Activated naive CD8-positive, alpha-beta T cell treated with anti-CD3 and anti-CD28 coated beads, Interleukin-2, amount 10 ng/mL, durations not matched to agents 7 days and 5 days (primary cell): ENCODE measurements around the gene GNL3. TPM values are rescaled to one million over a fixed set of nuclear protein-coding genes. Genes with fewer than 3 reads are reported as not detected.

ENCODE experiments used
- ATAC-seq: fragments of 150-1000 bp; cut with Tn5 transposase; one replicate; pipeline ENCODE4 v1.10.0; 2021; ENCODE audit warnings: low read depth, moderate library complexity
- POLR2A ChIA-PET: fragments of 350-600 bp; sonication (Branson Sonifier 250); formaldehyde crosslinking; loops from one replicate; lab custom pipeline; 2021; ENCODE audit warnings: antibody characterized with exemption; lab: Charles Lee
- DNase-seq: peaks from one replicate; pipeline ENCODE4 v3.0.0; 2021
- H3K27ac Mint-ChIP-seq: one replicate; pipeline ENCODE4 v1.8.0; 2022; ENCODE audit warnings: mild to moderate bottlenecking, mixed read lengths
- H3K27me3 Mint-ChIP-seq: one replicate; pipeline ENCODE4 v1.8.0; 2022; ENCODE audit warnings: mild to moderate bottlenecking, moderate library complexity, mixed read lengths
- H3K36me3 Mint-ChIP-seq: one replicate; pipeline ENCODE4 v1.8.0; 2021; ENCODE audit warnings: mild to moderate bottlenecking, mixed read lengths
- H3K4me1 Mint-ChIP-seq: one replicate; pipeline ENCODE4 v1.8.0; 2021; ENCODE audit warnings: mixed read lengths
- H3K4me3 Mint-ChIP-seq: one replicate; pipeline ENCODE4 v1.8.0; 2022; ENCODE audit warnings: mild to moderate bottlenecking, moderate library complexity, mixed read lengths
- H3K9me3 Mint-ChIP-seq: one replicate; pipeline ENCODE4 v1.8.0; 2021; ENCODE audit warnings: mixed read lengths
- total RNA-seq, 2 experiments: library from RNA; stranded (reverse); gene quantifications; one replicate each; pipeline ENCODE4 v1.2.3, GENCODE V29; 2021

GNL3 gene
- total RNA-seq, 2 experiments from 2014 or later: 72.5 to 75.9 TPM

DNA sequence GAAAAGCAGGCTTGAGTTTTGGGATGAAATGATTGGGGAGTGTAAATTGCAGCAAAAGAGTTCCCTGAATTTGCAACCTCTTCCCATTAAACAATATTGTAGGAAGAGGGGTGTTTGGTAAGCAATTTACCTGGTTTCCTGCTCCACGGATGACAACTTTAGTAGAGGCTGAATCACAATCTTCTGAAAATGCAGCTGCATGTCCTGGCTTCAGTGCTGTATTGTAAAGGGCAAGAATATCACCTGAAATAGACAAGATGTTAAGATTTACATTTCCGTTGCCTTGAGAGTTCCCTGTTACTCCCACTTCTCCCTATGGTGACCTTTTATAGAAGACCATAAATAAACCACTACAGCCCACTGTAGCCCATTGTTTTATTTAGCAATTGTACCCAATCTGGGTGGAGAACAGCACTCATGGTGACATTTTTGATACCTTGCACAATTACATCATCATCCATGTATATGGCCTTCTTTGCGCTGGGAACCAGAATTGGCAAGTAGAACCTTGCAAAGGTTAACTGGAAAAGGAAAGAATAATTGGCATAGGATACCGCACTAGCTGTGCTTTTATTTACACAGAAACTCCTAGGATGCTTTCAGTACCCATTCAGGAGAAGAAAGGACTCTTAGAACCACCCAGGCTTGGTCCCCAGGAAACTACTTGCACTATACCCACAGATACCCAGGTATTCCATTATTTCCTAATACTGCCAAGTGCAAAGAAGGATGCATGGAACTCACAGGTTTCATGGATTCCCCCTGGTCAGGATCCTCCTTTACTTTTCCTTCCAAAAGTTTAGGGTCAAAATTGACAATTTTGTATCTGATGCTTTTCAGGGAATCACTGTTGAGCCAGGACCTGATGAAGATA lies 10.2 kb downstream of the GNL3 start:
- Mint-ChIP-seq H3K4me3 (no peak overlapping the region), H3K4me1 (peaks cover 6% of the 10 kb centered on the region), H3K27me3 (no peaks in the 10 kb centered on the region), H3K9me3 (no peaks in the 10 kb centered on the region), H3K36me3 (peaks cover 20% of the 10 kb centered on the region), H3K27ac (no peak overlapping the region)
- POLR2A ChIA-PET: interaction anchor here (0.7 to 1.5 kb wide), 4 partner anchors 9 to 11 kb away, joined by 3 to 7 read pairs (median 4); partner anchors contain the start of genes GLT8D1 and SPCS1
- ATAC-seq (no peak), DNase-seq (no peak)

DNA sequence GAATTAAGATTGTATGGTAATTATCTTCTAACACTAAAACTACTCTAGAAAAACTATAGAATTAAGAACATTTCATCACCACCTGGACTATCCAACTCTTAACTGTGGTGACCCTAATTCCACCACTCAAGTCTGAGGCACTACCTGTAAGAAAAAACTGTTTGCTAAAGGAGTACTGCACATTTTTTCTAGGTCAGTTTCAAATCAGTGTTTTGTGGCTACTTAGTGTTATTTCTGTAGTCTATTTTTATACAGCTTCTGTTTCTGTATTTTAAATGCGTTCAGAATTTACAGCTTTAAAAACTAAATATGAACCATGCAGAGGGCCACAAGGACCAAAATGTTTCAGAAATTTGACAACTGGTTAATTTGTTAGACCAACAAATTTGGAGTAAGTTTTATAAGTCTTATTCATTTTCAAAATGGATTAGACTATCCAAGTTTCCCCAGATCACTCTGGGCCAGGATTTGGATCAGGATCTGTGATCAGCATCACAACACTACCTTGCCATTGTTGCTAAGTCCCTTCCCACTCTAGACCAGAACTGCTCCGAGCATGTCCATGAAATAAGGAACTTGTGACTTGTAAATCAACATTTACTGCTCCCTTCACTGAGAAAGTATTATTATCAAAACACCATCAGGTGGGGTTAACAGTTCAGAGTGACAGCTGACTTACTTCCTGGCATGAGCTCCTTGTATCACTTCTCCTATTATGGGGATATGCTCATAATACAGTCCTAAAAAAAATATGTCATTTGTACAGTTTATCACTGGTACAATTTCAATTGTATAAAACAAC lies 11.2 kb downstream of the GNL3 start:
- Mint-ChIP-seq H3K27ac (no peak overlapping the region), H3K9me3 (no peaks in the 10 kb centered on the region), H3K36me3 (peaks cover 21% of the 10 kb centered on the region), H3K4me3 (no peak overlapping the region), H3K4me1 (peaks cover 4% of the 10 kb centered on the region), H3K27me3 (no peaks in the 10 kb centered on the region)
- POLR2A ChIA-PET: interaction anchor here (1.1 to 1.5 kb wide), 2 partner anchors 8 to 11 kb away, joined by 4 read pairs; partner anchors contain the start of genes GLT8D1, GNL3 and SPCS1
- ATAC-seq (no peak), DNase-seq (no peak)

DNA sequence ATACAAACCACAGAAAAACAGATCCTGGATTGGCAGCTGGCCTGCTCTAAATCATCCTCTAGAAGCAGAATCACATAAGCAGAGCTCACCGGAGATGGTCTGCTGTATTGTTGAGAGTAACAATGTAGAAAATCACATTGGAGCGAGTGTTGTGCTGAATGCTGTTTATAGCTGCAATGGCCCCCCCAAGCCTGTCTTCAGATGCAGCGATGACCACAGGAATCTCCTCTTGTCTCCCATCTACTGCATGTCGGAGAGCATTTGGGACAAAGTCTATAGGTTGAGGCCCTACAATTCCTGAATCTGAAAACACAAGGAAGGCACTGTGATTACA lies 11.8 kb downstream of the GNL3 start:
- POLR2A ChIA-PET: interaction anchor here (1.1 to 1.5 kb wide), 2 partner anchors 8 to 11 kb away, joined by 4 read pairs; partner anchors contain the start of genes GLT8D1, GNL3 and SPCS1
- Mint-ChIP-seq H3K4me3 (no peak overlapping the region), H3K9me3 (no peaks in the 10 kb centered on the region), H3K27ac (no peak overlapping the region), H3K36me3 (peaks cover 20% of the 10 kb centered on the region), H3K27me3 (no peaks in the 10 kb centered on the region), H3K4me1 (peaks cover 4% of the 10 kb centered on the region)
- ATAC-seq (no peak), DNase-seq (no peak)

DNA sequence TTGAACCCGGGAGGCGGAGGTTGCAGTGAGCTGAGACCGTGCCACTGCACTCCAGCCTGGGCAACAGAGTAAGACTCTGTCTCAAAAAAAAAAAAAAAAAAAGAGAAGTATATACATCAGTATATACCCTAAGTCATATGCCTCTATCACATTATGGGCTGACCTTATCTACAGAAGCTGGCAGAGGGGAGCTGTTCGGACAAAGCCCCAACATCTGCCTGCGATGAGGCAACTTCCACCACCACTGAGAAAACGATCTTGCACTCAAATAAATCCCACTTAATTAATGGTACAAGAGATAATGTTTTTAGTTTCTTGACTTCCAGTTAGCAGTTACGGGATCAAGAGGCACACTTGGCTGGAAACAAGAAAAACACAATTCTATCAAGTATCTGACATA lies 17.5 kb downstream of the GNL3 start:
- POLR2A ChIA-PET: no interaction called here
- H3K27ac Mint-ChIP-seq: no peak overlapping the region
- H3K27me3 Mint-ChIP-seq: no peaks in the 10 kb centered on the region
- no peaks in the 10 kb centered on the region for H3K9me3 Mint-ChIP-seq
- DNase-seq (no peak), ATAC-seq (no peak)
- H3K36me3 Mint-ChIP-seq: peaks cover 4% of the 10 kb centered on the region
- H3K4me1 Mint-ChIP-seq: peaks cover 25% of the 10 kb centered on the region
- H3K4me3 Mint-ChIP-seq: peak overlapping the region; percentile 6

DNA sequence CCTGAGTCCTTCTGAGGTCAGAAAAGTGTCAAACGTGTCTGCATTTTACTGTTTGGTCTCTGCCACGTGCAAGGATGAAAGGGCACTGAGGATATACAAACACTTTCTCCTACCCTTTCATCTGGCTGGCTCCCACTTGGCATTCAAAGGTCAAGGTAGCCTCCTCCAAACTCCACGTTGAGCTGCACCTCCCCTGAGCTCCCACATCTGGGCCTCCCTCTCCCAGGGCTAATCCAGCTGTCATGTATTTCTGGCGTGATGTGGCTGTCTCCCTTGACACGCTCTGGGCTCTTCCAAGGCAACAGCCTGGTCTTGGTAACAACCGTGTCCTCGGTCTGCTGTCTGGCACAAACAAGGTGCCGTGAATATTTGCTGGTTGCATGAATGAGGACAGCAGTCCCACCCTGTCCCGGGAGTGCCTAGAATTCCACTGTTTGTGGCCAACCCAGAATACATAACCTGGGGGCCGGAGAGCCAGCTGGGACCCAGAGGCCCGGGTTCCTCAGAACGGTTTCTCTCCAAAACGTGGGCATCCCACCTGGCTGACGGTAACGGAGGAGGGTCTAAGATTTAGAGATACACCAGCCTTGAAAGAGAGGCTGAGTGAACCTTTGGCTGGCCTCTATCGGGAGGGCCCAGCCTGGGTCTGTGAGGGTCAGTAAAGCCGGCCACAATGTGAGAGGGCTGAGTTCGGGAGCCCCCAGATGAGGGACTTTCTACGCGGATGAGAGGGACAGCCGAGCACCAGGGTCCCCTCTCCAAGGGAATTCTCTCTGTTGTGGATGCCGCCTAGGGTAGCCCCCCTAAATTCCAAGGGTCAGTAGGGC lies 19.0 kb downstream of the GNL3 start:
- H3K27me3 Mint-ChIP-seq: no peaks in the 10 kb centered on the region
- POLR2A ChIA-PET: interaction anchor here (0.6 to 2.5 kb wide), 8 partner anchors 8 to 297 kb away, joined by 3 to 38 read pairs (median 6); partner anchors contain the start of genes GNL3, NEK4 and PBRM1
- H3K27ac Mint-ChIP-seq: peak overlapping the region; percentile 90
- DNase-seq: peak; percentile 40
- ATAC-seq: no peak
- H3K4me1 Mint-ChIP-seq: peaks cover 27% of the 10 kb centered on the region
- no peaks in the 10 kb centered on the region for H3K9me3 Mint-ChIP-seq
- H3K4me3 Mint-ChIP-seq: peak overlapping the region; percentile 98
- peaks cover 7% of the 10 kb centered on the region for H3K36me3 Mint-ChIP-seq

DNA sequence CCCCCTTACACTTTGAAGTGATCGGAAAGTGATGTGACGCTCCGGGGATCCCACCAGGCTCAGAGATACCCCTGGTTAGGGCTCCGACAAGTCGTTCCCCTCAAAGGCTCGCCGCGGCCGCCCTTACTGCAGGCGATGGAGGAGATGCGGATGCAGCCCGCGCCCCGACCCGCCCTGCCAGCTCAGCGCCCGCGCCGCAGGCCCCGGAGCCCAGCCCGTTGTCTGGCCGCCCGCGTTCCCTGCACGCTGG lies 19.5 kb downstream of the GNL3 start:
- Mint-ChIP-seq H3K27me3 (no peaks in the 10 kb centered on the region), H3K36me3 (peaks cover 10% of the 10 kb centered on the region), H3K9me3 (no peaks in the 10 kb centered on the region), H3K4me3 (peak overlapping the region; percentile 98), H3K27ac (peak overlapping the region; percentile 90), H3K4me1 (peaks cover 27% of the 10 kb centered on the region)
- no peak for ATAC-seq
- POLR2A ChIA-PET: interaction anchor here (0.6 to 2.5 kb wide), 10 partner anchors 8 to 297 kb away, joined by 3 to 38 read pairs (median 5); partner anchors contain the start of genes GNL3, NEK4 and PBRM1
- no peak for DNase-seq

DNA sequence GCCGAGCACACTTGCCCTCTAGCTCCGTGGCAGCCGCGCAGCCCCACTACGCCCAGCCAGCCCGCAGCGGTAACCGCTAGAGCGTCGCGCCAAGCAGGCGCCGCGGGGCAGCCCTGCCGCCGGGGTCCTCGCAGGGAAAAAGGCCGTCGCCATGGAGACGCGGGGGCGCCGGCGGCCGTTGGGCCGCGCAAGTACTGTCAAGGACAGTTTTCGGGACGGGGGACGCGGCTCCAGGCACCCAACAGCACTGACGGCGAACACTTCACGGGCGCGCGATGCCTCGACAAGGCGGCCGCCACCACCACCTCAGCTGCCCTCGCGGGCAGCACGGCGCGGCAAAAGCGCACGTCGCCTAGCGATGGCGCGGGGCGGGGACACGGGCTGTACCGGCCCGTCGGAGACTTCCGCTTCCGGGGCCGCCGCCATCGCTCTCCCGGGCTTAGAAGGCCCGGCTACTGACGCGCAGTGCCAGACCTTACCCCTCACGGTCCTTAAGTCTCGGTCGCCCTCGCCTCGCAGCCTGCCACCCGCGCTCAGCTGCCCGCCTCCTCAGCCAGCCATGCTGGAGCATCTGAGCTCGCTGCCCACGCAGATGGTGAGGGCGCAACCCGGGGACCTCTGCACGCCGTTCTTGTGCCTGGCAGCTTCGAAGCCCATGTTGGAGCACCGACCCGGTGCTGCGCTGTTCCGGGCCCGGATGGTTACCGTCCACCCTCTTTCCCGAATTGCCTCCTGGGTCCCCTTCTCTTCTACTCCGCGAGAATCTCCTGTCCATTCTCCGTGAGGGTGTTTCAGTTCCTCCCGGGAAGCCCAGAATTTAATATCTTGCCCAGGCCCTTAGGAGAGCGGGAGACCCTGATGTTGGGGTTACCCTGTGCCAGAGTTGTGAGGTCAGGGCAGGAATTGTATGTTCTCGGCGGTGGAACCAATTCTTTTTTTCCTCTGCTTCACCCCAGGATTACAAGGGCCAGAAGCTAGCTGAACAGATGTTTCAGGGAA lies 20.2 kb downstream of the GNL3 start, which contains the start of the genes GLT8D1 and SPCS1:
Gene GLT8D1 (minus strand): TSS at position 104 of the 999 bp plus-strand sequence. CDS start 5,331 bp downstream, outside the sequence.
Gene SPCS1 (plus strand): TSS at position 419 of the 999 bp plus-strand sequence. CDS start 141 bp downstream, at position 560.
- Mint-ChIP-seq H3K4me1 (peaks cover 27% of the 10 kb centered on the region), H3K36me3 (peaks cover 9% of the 10 kb centered on the region), H3K27me3 (no peaks in the 10 kb centered on the region), H3K4me3 (peak within 1 kb of the TSS; percentile 98), H3K9me3 (no peaks in the 10 kb centered on the region), H3K27ac (peak within 1 kb of the TSS; percentile 92)
- peak; percentile 93 for DNase-seq
- POLR2A ChIA-PET: interaction anchor here (0.5 to 2.5 kb wide), 11 partner anchors 9 to 325 kb away, joined by 3 to 38 read pairs (median 6); partner anchors contain the start of genes GNL3, NEK4 and PBRM1
- ATAC-seq: peak; percentile 92

DNA sequence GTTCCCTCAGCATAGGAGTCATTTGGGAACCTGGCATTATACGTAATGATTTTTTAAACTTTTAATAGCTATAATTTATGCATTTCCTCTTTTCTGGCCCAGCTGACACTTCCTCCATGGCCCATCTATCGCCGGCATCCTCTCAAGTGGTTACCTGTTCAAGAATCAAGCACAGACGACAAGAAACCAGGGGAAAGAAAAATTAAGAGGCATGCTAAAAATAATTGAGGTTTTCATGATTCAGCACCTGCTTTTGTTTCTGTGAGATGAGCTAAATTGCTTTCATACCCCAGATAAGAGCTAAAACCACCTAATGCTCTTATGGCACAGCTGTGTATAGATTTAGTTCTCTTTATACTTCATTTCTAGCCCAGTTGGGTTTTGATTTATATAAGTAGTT lies 21.8 kb downstream of the GNL3 start:
- no peak for ATAC-seq
- Mint-ChIP-seq H3K27ac (peak overlapping the region; percentile 67), H3K9me3 (no peaks in the 10 kb centered on the region), H3K36me3 (peaks cover 8% of the 10 kb centered on the region), H3K4me1 (peaks cover 27% of the 10 kb centered on the region), H3K4me3 (peak overlapping the region; percentile 98), H3K27me3 (no peaks in the 10 kb centered on the region)
- DNase-seq: no peak
- POLR2A ChIA-PET: interaction anchor here (0.9 to 1.8 kb wide), 3 partner anchors 8 to 13 kb away, joined by 3 to 7 read pairs (median 3); no protein-coding TSS in a partner anchor

DNA sequence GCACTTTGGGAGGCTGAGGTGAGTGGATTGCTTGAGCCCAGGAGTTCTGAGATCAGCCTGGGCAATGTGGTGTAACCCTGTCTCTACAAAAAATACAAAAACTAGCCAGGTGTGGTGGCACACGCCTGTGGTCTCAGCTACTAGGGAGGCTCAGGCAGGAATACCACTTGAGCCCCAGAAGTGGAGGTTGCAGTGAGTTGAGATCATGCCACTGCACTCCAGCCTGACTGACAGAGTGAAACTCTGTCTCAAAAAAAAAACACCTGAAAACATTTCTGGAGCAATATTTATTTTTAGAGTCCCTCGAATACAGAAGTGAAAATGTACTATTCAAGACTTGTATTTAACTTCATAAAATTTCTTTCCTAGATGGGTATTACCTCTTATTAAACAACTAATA lies 24.7 kb downstream of the GNL3 start:
- Mint-ChIP-seq H3K4me3 (no peak overlapping the region), H3K27me3 (no peaks in the 10 kb centered on the region), H3K4me1 (peaks cover 15% of the 10 kb centered on the region), H3K36me3 (peaks cover 10% of the 10 kb centered on the region), H3K9me3 (no peaks in the 10 kb centered on the region), H3K27ac (no peak overlapping the region)
- ATAC-seq: no peak
- POLR2A ChIA-PET: no interaction called here
- DNase-seq: no peak

DNA sequence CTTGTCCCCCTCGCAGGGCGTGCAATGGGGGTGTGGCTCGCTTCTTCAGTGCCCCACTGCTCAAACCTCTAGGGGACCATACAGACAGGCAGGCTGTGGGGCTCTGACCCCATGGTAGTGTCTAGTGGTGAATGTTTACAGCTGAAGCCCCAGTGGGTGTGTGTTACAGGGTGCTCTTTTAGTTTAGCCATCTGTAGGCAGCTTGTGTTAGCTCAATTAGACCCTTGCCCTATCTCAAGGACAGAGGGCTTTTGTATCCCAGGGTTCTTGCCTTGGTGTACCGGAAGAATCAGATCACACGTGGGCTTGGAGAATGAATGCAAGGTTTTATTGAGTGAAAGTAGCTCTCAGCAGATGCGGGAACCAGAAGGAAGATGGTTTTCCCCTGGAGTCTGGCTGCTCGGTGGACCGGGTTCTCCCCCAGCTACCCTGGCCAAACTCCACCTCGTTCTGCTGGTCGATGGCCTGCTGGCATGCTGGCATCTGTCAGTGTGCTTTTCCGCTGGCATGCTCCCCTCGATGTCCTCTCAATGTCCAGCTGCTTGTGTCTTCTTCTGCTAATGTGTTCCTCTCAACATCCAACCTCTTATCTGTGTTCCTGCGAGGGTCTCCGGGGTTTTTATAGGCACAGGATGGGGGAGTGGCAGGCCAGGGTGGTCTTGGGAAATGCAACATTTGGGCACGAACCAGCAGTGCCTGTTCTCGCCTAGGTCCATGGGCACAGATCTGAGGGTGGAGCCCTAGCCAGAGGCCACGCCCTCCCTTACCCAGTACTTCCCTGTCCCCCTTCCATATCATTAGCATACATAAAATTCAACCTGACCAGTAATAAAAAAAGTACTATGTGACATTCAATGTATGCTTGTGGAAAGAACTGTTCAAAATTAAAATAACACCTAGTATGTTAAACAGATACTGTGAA lies 26.7 kb downstream of the GNL3 start:
- DNase-seq: no peak
- POLR2A ChIA-PET: no interaction called here
- H3K4me3 Mint-ChIP-seq: no peak overlapping the region
- ATAC-seq: no peak
- no peak overlapping the region for H3K27ac Mint-ChIP-seq
- no peaks in the 10 kb centered on the region for H3K9me3 Mint-ChIP-seq
- H3K27me3 Mint-ChIP-seq: no peaks in the 10 kb centered on the region
- H3K4me1 Mint-ChIP-seq: peaks cover 12% of the 10 kb centered on the region
- H3K36me3 Mint-ChIP-seq: peaks cover 12% of the 10 kb centered on the region
